Measurements from ENCODE around the gene RPS6KA2.
"Not testable (repeated sequence)": the region's sequence is repeated elsewhere in the genome, so short reads cannot be mapped to it uniquely, and the experiment has no call there.

Gene RPS6KA2

DNA sequence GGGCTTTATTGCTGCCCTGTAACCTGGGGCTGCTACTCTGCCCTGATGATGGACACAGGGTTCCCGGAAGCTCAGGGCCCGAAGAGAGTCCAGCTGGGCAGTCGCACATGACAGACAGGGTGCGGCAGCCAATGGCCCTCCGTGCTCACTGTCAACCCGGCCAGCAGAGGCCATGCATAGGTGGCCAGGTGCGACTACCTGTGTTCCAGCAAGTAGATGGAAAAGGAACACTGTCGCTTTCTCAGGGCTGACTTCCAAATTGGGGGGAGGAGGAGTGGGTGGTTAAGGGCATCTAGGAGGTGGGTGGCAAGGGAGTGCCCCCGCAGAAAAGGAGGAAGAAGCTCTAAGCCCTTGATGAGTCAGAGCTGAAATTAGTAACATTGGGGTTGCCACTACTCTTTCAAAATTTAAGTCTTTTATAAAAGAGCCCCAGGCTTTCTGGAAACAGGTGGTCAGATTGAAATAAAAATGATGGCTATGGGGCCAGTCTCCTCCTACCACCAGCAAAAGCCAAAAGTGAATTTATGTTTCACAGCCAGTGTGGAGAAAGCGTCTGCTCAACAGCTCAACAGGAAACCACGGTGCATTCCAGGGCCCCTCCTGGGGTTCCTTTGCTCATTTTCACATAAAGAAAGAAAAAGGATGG is 38.2 kb downstream of the RPS6KA2 start:
- DNase-seq = no peak

DNA sequence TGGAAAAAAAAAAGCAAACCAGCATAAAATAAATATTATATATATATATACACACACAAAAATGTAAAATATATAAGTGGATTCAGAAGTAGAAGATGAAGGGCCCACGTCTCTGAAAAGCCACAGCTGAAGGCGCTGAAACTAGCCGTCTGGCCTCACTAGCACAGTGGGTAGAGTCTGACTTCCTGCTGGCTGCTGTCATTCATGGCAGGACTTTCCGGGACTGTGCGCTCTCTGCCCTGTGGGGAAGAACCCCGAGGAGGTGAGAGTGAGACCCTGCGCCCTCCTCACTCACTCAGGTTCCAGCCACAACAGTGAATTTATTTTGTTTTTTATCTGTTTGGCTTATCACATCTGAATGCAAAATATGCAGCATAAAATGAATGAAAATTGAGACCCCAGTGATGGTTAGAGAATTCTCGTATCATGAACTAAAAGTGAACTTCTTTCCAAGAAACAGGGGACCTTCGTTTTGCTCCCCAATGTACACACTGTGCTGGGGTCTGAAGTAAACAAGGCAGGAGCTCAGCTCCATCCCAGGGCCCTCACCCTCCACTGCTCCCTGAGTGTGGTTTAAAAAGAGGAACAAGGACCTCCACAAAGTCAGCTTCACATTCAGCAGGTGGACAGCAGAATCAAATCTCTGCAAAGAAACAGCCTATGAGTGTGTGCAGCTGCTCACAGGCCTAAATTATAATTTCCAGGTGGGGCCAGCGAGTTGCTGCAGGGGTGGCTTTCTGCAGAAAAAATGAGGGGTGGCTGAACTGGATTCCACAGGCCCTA is 39.2 kb downstream of the RPS6KA2 start:
- DNase-seq = no peak

DNA sequence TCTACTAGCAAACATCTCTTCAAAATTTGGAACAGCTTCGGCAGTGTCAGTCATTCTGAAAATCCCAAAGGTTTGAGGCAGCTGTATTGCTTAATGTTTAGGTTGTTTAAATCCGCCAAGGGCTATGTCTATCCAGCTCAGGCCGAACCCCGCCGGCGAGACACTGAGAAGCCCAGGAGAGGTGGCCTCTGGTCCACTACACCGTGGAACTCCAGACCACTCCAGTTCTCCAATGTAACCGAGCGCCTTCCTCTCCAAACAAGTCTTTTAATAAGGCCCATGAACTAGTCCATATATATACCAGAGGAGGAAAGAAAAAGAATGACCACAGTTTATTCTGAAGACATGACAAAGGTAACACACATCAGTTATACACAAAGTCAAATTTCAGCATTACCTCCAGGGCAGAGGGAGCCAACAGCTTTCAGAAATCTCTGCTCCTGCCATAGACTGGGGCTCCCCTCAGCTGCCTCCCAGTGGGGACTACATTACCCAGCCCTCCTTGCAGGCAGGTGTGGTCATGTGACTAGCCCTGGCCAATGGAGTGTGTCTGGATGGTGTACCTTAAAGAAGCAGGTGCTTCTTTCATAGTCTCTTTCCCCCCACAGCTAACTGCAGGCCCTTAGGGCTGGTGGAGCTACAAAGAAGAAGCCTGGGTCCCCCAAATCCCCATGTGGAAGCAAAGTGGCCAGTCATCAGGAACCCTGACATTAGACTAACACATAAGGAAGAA is 40.5 kb downstream of the RPS6KA2 start, which contains the start of gene RAMACL:
Gene RAMACL (minus strand): TSS at position 255 of the 733 bp plus-strand sequence. CDS start 201 bp downstream, at position 54.
- DNase-seq = no peak

DNA sequence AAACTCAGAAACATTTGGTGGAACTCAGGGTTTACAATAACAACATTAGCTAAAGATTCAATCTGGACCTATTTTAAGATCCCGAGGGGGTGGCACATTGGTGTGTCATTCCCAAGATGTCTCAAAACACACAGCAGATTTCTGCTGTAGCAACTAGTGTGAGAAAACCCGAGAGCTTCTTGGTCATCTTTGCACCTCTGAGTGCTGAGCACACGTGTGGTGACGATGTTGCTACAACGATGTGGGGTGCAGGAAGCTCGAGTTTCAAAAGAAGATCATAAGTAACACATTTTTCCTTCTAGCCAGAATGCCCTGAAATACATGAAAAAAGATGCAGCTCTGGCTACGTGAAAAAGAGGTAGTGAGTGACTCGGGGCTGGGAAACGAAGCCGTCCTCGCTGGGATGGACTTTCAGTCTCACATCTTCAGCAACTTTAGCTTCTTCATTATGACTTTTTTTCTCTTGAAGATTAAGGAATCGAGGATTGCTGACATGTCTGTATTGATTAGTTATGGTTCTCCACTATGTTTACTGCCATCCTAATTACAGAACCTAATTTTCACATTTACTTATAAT is 42.1 kb downstream of the RPS6KA2 start:
- no peak for DNase-seq

DNA sequence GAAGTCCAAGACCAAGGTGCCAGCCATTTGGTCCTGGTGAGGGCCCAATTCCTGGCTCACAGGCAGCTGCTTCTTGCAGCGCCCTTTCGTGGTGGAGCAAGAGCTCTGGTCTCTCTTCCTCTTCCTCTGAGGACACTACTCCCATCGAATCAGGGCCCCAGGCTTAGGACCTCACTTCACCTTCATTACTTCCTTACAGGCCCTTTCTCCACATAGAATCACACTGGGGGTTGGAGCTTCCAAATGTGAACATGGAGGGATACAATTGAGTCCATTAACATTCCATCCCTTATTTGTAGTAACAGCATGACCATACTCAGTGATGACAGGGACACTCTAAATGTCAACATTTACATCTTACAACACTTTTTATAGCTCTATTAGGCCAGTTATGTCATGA is 42.9 kb downstream of the RPS6KA2 start:
- no peak for DNase-seq

DNA sequence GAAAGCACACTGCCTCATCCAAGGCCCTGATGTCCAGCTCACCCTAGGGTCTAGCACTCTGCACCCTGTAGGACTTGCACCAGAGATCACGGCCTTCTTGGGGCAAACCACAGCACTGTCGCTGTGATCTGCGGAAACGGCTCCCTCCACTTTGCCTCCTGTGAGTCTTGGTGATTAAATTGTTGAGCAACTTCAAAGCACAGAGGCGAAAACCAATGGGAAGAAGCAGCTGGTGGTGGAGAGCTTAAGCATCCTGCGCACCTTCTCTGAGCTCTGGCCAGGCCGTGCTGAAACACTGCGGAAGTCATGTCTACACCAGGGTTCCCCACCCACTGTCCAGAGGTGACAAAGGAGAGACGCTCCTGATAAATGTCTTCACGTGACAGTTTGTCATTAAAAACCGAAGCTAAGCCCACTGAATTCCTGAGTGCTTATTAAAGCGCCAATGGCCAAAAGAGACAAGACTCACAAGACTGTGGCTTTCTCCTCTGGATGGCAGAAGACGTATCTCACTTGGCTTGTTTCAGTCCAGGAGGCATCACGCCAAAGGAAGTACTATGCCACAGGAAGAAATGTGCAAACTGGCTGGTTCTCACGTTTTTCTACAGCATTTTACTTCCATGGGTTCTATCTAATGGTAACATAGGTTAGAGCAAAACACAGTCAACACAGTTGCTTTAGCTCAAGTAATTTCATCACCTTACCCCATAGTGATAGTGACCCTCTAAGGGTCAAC is 43.7 kb downstream of the RPS6KA2 start:
- no peak for DNase-seq

DNA sequence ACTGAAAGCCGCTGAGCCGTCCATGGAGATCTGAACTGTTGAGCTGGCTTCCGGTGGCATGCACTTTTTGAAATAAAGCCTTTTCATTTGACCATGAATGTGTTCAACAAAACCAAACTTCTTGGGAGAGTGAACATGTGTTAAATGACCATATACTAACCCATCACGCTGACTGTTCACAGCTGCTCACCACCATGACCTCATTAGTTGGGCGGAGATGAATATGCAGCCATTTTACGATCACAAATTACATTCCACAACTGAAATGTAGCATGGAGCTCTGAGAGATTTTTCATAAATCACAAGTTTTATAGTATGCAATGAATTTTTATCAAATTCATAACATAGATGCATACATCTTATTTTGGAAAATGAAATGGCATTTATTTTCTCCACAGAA is 44.8 kb downstream of the RPS6KA2 start:
- DNase-seq = no peak

DNA sequence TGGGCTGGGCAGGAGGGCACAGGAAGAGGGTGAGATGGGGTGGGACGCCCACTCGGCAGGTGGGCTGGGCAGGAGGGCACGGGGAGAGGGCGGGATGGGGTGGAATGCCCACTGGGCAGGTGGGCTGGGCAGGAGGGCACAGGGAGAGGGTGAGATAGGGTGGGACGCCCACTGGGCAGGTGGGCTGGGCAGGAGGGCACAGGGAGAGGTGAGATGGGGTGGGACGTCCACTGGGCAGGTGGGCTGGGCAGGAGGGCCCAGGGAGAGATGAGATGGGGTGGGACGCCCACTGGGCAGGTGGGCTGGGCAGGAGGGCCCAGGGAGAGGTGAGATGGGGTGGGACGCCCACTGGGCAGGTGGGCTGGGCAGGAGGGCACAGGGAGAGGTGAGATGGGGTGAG is 45.2 kb downstream of the RPS6KA2 start:
- not testable (repeated sequence) for DNase-seq

DNA sequence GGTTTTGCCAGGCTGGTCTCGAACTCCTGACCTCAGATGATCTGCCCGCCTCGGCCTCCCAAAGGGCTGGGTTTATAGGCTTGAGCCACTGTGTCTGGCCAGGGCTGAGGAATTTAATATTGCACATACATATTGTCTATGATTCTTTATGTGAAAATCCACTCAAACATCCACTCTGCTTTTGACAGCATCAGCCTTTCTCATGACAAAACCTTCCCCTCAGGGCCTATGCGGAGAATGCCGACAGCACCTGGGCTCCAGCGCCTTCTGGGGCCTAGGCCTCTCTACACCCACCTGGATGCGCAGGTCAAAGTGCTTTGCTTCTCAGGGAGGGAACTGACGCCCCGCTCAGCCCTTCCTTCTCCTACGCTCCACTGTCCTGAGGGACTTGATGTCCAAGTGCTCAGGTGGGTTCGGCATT is 46.0 kb downstream of the RPS6KA2 start:
- DNase-seq = no peak

DNA sequence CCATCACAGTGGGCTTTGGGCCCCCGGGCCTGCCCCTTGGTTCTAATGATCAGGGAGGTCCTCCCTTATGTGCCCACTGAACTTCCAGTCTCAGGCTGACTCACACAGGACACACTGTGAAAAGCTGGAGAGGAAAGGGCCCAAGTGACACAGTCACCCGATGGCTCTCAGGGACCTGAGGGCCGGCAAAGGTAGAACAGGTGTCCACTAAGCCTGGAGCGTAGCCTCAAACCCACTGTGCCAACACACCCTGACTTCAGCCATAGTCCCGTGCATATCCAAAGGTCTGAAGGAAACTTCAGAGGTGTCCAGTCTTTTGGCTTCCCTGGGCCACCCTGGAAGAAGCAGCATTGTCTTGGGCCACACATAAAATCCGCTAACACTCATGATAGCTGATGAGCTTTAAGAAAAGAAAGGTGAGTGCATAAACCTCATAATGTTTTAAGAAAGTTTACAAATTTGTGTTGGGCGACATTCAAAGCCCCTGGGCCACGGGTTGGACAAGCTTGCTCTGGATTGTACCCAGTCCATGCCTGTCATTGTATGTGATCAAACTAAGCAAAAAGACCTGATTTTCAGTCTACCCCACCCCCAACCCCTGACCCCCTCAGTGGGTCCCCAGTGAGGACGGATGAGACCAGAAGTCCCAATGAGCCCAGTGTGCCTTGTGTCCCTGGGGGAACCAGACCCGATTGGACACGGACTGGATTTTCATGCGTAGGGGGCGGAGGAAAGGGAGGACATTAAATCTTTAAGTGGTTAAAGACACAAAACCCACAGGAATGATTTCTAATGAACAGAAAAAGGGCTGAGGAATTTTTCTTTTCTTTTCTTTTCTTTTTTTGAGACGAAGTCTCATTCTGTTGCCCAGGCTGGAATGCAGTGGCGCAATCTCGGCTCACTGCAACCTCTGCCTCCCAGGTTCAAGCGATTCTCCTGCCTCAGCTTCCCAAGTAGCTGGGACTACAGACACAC is 46.7 kb downstream of the RPS6KA2 start:
- DNase-seq = no peak

DNA sequence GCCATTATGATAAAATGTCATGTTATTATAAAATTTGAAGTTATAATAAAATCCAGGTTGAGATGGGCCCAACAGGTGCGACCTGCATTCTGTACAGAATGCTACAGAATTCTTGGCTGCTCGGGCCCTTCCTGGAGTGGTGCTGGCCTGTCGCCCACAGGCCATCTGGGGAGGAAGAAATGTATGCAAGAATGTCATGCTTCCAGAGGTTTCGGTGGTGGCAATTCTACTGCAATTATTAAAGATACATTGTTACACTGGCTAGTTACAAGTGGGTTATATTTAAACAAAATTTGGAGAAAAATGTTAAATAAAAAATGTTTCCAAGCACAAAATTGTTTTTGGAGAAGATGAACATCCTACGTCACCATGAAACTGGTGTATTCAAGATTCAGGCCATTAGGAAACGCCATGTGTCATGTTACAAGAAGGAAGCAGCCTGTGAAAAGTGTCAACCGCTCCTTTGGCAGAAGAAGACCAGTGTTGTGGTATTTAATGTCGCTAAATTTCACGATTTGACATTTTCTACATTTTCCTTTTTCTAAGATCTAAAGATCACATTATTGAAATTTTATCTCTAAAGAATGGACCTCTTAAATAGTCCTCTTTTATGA is 47.7 kb downstream of the RPS6KA2 start:
- no peak for DNase-seq

DNA sequence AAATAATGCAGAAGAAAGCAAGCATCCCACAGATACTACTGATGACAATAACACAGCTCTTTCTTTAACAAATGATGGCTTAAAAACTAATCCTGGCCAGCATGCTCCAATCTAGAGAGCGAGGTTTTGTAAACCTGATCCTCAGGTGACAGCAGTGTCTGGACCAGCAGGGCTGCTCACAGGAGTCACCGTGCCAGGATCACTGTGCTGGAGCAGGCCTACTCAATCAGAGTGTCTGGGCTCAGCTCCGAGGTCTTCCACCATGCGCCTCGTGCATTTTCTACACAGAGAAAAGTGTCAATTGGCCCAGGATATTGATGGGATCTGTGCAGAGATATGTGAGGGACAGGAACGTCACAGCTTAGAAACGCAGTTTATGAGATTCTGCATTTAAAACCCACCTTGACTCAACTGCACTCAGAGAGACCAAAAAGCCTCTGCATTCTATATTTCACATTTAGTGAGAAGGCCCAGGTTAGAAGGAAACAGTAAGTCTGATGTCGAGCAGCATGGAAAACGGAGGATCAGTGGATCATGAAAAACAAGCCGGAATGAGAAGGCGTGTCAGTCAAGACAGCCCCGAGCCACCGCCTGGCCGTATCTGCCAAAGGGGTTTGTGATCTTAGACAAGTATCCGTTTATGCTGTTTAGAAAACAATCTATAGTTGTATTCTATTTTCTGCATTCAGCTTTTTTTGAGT is 48.4 kb downstream of the RPS6KA2 start:
- no peak for DNase-seq

DNA sequence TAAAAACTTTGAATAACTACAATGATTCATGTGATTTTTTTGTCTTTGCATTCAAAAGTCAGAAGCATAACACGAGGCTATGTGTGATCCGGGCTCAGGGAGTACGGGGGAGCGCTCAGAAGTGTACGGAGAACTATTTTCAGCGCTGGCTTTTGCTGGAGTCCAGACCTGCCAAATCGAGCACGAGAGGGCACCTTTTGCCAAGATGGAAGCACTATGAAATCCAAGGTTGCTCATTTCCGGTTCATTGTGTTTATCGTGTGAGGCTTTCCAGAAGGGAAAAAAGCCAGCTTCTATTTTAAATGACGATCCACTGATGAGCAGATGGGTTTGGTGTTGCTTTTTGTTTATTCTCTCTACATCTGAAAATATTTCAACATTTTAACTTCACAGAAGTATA is 51.8 kb downstream of the RPS6KA2 start:
- no peak for DNase-seq

DNA sequence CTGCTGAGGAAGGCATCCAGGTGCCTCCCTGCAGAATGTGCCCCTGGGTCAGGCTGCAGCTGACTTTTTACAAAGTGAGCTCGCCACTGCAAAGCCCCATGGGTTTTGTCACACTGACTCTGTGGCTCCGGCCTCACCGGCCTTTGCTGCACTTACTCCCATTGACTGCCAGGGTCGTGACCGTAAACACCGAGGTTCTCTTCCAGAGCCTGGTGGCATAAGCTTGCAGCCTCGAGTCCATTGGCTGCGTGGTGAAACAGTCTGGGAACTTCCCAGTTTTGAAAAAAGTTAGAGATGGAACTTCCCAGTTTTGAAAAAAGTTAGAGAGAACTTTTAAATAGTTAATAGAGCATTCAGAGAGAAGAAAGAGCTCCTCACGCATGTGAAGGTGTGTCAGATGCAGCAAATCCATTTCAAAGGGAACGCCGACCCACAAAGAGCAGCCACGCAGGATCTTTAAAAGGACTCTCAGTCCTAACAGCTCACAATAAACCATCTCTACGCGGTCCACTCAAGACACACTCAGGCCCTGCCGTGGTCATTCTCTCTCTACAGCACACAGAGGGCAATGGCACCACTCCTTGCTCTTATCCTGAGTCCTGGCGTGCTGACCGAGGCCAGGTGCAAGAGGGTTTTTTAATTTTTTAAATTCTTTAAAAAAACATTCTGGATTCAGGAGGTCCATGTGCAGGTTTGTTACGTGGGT is 53.4 kb downstream of the RPS6KA2 start:
- no peak for DNase-seq

DNA sequence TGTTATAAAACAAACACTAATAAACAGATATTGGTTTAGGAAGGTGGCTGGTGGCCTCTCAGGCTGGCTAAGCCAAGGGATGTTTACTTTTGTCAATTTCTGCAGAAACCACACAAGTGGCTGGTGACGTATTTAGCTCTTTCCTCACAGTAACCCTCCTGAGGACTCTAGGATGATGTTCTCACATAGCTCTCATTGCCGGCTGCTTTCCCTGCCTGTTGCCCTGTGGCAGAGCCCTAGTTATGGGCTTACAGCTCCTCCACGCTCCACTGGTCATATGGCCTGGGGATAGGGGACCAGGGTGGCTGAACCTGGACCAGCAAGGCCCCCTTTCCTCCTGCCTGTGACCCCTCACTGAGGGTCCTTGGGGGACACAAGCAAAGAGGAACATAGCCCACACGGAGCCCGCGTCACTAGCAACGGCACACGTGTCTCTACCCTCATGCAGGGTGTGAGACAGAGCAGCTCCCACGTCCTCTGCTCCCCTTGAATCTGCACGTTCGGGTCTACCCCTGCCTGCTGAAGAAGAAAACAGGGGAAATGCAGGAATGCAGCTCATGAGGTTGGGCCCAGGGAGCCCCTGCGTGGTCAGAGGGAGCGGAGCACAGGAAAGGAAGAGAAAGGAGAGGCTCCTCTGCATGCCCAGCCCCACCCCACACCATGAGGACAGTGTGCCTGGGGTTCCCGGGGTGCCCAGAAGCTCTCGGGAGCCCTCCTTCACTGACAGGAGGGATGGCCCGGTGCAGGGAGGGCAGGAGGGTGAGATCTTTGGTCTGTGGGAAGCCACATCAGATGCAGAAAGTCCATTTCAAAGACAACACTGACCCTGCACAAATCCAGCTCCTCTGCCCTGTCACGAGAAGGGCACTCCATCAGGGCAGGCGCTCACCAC is 54.4 kb downstream of the RPS6KA2 start:
- no peak for DNase-seq

DNA sequence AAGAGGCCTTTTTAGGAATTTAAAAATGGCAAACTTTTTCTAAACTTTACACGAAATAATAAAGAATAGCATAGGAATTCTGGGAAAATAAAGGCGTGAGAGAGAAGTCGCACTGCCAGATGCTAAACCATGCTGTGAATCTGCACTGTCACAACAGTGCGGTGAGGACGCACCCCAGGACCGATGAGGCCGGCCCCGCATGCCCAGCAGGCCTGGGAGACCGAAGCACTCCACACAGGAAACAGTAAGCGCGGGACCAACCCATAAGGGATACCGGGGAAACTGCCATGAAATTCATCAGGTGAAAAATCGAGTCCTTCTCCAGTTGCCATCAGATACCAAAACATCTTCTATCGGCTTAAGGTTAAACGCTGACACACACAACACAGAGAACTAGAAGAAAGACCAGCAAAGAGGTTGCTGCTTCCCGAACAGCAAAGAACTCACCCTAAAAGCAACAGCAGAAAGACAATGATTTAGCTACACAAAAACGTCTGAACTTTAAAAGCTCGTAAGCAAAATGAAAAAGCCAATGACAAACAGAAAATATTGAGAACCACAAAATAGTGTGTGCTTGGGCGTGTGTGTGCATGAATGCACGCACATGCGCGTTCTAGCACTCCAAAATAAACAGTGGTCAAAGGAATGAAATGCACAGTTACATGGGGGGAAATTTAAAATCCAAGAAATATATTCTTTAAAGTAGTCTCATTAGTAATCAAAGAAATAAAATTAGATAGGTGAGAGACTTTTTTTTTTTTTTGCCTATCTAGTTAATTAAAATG is 55.9 kb downstream of the RPS6KA2 start:
- no peak for DNase-seq

DNA sequence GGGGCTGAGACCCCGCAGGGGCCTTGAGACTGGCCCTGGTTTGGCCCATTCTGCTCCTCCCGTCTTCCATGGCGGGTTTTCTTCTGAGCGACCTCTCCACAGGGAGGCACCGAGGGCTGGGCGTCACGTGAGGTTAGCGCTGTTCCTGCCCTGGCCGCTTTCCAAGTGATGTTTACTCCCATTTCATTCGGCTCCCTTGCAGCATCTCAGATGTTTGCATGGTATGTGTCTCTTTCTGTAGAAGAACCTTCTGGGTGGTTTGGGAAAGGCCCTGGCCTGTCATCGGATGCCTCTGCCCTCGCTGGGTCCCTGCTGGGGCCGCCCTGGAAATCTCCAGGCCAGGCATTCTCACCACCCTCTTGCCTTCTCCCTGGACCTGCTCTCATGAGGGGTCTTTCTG is 57.8 kb downstream of the RPS6KA2 start:
- DNase-seq = no peak

DNA sequence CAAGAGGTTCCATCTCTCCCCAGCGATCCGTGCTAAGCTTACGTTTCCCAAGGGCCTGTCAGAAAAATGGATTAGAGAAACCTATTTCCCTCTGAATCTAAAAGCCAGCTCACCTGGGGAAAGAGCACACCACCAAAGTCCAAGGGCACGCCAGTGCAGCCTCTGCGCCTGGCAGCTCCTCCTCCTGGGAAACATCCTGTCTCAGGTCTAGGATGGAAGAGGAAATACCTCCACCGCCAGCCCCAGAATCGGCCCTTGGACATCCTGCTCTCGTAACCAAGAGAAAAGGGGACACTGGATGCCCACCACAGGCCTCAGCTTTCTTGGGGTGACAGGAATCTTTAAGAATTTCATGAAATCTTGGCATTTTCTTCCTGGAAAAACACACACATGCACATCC is 59.2 kb downstream of the RPS6KA2 start:
- no peak for DNase-seq

Measured in NCI-H446 treated with DMSO at 0.1 percent for 48 hours (cell line).